Esophagus squamous epithelium (tissue), 4 donors: ENCODE results near the gene FNBP1L.

Experiments
- CTCF ChIP-seq, 6 experiments: fragments of 450-650 bp in 4 of 6; fragments of 200-600 bp in 2 of 6; sonication (generic) in 2 of 6; IDR thresholded peaks; one replicate each; pipeline ENCODE4 v1.5.1; 2016 to 2019; ENCODE audit warnings: antibody characterized with exemption in 6 of 6, mild to moderate bottlenecking in 4 of 6, moderate library complexity in 4 of 6
- POLR2A ChIP-seq, 4 donors: fragments of 450-650 bp; IDR thresholded peaks; one replicate each; pipeline ENCODE4 v1.6.1; 2017; ENCODE audit warnings: antibody characterized with exemption in 4 of 4, mild to moderate bottlenecking in 4 of 4, moderate library complexity in 3 of 4

DNA sequence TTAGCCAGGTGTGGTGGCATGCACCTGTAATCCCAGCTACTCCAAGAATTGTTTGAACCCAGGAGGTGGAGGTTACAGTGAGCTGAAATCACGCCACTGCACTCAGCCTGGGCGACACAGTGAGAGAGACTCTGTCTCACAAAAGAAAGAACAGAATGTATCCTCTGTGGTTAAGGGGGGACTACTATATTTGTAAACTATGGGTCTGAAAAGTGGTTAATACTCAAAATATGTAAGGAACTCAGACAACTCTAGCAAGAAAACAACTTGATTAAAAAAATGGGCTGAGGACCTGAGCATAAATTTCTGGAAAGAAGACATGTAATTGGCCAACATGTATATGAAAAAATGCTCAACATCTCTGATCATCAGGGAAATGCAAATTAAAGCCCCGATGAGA lies 11.2 kb downstream of the FNBP1L start:
- no peak for TF ChIP-seq POLR2A (IDR thresholded peaks at IDR 0.05)
- TF ChIP-seq CTCF (IDR thresholded peaks at IDR 0.05): no peak
